22Rv1 (cell line): ENCODE data around the gene TSPAN7.

Experiments used
- ZFX ChIP-seq: fragments of 450-650 bp; IDR thresholded peaks from 2 replicates; pipeline ENCODE4 v1.6.1; 2017; ENCODE audit warnings: antibody characterized with exemption, borderline replicate concordance
- TF ChIP-seq, protein P1 (sequence below): fragments of 450-650 bp; IDR thresholded peaks from 2 replicates; pipeline ENCODE4 v1.5.1; 2017; ENCODE audit warnings: mild to moderate bottlenecking

DNA sequence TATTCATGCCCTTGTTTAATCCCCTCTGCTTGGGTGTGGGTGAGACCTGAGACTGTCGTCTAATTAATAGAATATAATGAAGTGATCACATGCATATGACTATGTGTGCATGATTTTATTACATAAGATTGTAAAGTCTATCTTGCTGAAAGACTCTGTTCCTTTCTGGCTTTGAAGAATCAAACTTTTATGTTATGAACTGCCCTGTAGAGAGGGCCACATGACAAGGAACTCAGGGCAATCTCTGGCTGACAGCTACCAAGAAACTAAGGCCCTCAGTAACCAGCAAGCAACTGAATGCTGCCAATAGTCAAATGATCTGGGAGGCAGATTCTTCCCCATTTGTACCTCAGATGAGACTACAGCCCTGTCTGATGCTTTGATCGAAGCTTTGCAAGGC, 13.5 kb downstream of the TSPAN7 start:
- TF ChIP-seq, protein P1, sequence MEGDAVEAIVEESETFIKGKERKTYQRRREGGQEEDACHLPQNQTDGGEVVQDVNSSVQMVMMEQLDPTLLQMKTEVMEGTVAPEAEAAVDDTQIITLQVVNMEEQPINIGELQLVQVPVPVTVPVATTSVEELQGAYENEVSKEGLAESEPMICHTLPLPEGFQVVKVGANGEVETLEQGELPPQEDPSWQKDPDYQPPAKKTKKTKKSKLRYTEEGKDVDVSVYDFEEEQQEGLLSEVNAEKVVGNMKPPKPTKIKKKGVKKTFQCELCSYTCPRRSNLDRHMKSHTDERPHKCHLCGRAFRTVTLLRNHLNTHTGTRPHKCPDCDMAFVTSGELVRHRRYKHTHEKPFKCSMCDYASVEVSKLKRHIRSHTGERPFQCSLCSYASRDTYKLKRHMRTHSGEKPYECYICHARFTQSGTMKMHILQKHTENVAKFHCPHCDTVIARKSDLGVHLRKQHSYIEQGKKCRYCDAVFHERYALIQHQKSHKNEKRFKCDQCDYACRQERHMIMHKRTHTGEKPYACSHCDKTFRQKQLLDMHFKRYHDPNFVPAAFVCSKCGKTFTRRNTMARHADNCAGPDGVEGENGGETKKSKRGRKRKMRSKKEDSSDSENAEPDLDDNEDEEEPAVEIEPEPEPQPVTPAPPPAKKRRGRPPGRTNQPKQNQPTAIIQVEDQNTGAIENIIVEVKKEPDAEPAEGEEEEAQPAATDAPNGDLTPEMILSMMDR: no peak
- TF ChIP-seq ZFX: no peak
